NCI-H345 treated with DMSO at 0.1 percent for 48 hours (cell line): ENCODE results near the gene ELMOD2.

ENCODE experiments used
- DNase-seq: peaks from one replicate; lab custom pipeline; 2025; ENCODE audit not compliant: unreplicated experiment; lab: John Stamatoyannopoulos, UW

Gene ELMOD2

DNA sequence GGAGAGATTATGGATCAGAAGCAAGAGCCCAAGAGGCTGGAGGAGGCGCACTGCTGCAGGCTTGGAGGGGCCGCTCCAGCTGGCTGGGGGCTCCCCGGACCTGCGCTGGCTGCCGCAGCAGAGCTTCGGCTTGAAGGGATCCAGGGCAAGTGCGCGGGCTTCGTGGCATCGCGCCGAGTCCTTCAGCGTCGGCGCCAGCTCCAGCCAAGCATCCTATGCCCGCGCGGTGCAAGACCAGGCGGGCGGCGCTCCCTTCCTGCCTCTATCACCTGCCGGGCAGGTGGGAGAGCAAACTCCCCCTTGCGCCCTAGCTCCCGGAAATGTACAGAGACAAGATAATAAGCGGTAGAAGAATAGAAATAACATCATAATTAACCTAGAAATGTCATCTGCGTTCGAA is 55.3 kb downstream of the ELMOD2 start:
- no peak for DNase-seq

DNA sequence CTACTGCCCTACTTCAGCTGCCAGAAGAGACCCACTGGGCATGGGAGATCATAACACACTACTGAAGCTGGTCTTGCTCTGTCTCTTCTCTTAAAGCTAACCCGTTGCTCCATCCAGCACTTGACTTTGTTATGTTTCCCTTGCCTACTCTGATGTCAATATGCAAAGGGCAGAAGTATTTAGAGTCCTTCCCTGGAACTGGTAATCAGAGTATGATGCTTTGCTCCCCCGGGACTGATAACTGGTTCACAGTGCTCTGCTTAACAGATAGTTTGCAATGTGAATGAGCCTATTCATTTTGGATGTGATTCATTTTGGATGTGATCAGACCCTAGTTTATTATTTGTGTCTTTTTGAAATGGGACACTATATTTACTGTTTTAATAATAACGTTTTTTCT is 57.1 kb downstream of the ELMOD2 start:
- DNase-seq, result no peak

DNA sequence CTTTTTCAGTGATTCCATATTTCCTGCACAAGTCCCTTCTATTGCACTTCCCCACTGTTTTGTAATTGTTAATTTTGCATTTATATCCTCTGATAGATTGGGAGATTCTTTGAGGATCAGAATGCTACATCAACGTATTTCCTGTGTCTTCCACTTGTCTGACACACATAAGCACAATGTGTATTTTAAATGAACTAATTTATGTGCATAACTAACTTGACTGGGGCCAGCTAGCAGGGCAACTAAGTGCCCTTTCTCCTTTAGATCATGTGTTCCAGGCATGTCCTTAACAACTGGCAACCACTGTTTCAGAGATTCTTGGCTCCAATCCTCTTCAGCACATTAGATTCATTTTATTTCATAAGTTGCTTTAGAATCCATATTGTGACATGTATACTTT is 60.5 kb downstream of the ELMOD2 start:
- no peak for DNase-seq

DNA sequence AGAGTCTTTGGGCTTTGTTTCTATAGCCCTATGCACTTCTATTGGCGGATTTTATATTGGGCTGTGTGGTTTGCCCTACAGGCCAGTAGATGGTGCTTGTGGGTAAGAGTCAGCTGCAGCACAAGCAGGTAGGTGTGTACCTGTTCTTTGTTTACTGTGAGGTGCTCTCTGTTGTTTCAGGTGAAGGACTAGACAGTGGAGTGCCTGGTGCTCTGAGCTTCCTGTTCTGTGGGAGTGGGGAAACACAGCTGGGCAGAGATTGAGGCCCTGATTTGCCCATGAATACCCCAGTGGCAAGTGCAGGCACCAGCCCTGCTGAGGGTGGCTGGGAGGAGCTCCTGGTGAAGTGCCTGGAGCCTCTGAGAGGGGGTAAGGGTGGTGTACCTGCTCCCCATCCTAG is 71.1 kb downstream of the ELMOD2 start:
- DNase-seq, result peak; percentile 42

DNA sequence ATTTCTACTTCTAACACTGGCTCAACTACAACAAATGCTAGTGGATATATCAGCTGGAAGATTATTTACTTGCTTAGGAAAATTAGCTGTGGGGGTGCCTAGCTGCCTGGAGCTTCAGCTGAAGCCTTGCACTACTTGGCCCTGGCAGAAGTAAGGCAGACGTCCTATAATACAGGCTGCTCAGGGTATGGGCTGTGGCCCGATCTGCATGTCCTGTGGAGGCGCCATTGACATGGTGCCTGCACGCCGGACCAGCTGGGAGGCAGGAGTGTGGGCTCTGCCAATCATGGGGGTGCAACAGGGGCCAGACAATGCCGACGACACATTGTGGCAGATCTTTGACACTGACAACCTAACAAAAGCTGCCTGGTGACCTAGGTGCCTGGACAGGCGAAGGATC is 76.4 kb downstream of the ELMOD2 start:
- DNase-seq, result no peak

DNA sequence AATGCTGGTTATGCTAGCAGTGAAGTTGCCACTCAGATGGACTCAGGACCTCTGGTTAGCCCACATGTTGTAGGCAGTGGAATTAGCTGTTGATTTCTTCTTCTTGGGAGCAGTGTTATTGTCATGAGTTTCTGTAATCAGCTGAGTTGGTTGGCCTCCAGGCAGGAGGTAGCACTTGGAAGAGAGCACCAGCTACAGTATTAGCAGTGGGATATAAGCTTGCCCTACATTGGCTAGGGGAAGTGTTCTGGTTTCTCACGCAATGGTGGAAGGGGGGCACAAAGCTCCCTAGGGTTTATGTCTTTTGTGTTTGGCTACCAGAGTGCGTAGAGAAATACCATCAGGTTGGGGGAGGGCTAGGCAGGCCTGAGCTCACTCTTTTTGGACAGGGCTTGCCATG is 78.7 kb downstream of the ELMOD2 start:
- no peak for DNase-seq

DNA sequence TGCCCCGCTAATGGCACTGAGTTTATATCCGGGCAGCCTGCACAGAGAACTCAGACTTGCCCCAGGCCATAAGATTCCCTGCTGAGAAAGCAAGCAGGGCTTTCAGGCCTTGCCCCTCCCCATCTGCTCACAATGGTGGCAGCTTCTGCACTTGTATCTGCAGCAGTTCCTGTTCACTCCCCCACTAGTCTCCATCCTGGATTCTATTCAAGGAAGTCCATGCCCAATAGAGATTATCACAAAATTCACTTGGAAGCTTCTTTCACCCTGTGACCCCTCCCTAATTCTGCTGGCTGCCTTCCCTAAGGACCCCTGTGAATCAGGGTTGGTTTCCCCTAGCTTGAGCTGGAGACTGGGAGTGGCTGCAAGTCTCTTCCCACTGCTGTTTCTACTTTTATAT is 79.3 kb downstream of the ELMOD2 start:
- DNase-seq, result no peak
